ENCODE results near the gene PER1. TPM values are rescaled to one million over a fixed set of nuclear protein-coding genes. Genes with fewer than 3 reads are reported as not detected.

Gene PER1
- total RNA-seq, 2 experiments from 2014 or later: 15.4 to 48.0 TPM

DNA sequence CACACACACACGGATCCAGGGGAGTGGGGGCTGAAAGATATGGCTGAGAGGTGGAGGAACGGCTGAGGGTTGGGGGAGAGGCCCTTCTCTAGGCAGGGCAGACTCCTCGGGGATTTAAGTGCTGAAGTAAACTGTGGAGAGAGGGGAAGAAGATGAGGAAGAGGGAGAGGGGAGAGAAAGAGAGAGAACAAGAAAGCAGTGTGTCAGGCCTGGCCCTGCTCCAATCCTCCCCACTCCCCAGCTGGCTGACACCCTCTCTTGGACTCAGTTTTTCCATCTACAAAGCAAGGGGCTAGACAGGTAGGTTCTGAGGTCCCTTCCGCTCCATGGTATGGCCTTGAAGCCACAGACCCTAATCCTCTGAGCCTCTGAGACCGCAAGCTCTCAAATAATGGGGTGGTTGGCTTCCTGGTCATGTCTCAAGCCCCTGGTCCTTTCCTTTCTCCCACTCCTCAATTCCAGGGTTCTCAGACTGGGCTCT, 8.6 kb upstream of the PER1 start:
- Histone ChIP-seq H3K4me2 (ENCODE audit: low read length) (peak overlapping the region; percentile 74), H4K20me1 (ENCODE audit: insufficient read depth, low read length) (no peaks in the 10 kb centered on the region), H3K79me2 (ENCODE audit: insufficient read depth, low read depth, low read length) (peaks cover 14% of the 10 kb centered on the region; the same call in 1 of the 2 replicates), H3K9me2 (ENCODE audit: insufficient read depth, low read length) (no peaks in the 10 kb centered on the region), H2AFZ (ENCODE audit: low read length) (no peak overlapping the region), H3K36me3 (ENCODE audit: insufficient read depth, low read length) (peaks cover 27% of the 10 kb centered on the region), H3K27ac (ENCODE audit: low read depth, low read length, poor library complexity, severe bottlenecking) (peak overlapping the region; percentile 47), H3K4me1 (ENCODE audit: insufficient read depth, low read length, poor library complexity, severe bottlenecking) (peaks cover 52% of the 10 kb centered on the region), H3K9me3 (ENCODE audit: low read length) (no peaks in the 10 kb centered on the region), H3K4me3 (ENCODE audit: low read depth, low read length, poor library complexity, severe bottlenecking) (peak overlapping the region; percentile 91)
- intact Hi-C loops (cut with micrococcal nuclease; ENCODE audit: unreplicated experiment): no loop called here
- ChIA-PET CTCF (ENCODE audit: unreplicated experiment) (no interaction called here), POLR2A (interaction anchor here (0.8 kb wide), 1 partner anchor 12 kb away, joined by 5 read pairs; no protein-coding TSS in a partner anchor)
- DNase-seq (ENCODE audit: low spot score): no peak
- no TSS peak for BruUV-seq (replicated peaks)
- no peak for TF ChIP-seq EZH2phosphoT487 (IDR thresholded peaks at IDR 0.05; ENCODE audit: borderline replicate concordance, low read depth, low read length)
- TF ChIP-seq, protein P1, sequence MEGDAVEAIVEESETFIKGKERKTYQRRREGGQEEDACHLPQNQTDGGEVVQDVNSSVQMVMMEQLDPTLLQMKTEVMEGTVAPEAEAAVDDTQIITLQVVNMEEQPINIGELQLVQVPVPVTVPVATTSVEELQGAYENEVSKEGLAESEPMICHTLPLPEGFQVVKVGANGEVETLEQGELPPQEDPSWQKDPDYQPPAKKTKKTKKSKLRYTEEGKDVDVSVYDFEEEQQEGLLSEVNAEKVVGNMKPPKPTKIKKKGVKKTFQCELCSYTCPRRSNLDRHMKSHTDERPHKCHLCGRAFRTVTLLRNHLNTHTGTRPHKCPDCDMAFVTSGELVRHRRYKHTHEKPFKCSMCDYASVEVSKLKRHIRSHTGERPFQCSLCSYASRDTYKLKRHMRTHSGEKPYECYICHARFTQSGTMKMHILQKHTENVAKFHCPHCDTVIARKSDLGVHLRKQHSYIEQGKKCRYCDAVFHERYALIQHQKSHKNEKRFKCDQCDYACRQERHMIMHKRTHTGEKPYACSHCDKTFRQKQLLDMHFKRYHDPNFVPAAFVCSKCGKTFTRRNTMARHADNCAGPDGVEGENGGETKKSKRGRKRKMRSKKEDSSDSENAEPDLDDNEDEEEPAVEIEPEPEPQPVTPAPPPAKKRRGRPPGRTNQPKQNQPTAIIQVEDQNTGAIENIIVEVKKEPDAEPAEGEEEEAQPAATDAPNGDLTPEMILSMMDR (conservative IDR thresholded peaks at IDR 0.05; ENCODE audit: low read length): no peak

DNA sequence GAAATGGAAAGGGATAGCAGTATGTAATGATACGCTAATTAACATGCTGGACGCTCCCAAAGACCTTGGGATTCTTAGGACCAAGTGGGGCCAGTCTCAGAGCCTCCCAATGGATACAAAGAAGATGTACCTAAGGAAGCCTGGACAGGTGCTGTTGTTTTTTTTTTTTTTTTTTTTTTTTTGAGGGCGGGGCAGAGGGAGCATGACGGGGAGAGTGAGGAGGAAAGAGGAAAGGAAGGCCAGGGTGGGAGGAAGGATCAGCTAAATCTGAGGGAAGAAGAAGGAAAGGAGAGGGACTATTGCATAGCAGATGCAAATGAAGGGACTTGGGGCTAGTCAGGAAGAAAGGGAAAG, 8.0 kb upstream of the PER1 start:
- Histone ChIP-seq H3K9me2 (ENCODE audit: insufficient read depth, low read length) (no peaks in the 10 kb centered on the region), H3K4me1 (ENCODE audit: insufficient read depth, low read length, poor library complexity, severe bottlenecking) (peaks cover 58% of the 10 kb centered on the region), H3K36me3 (ENCODE audit: insufficient read depth, low read length) (peaks cover 27% of the 10 kb centered on the region), H4K20me1 (ENCODE audit: insufficient read depth, low read length) (no peaks in the 10 kb centered on the region), H3K9me3 (ENCODE audit: low read length) (no peaks in the 10 kb centered on the region), H3K4me2 (ENCODE audit: low read length) (no peak overlapping the region), H3K4me3 (ENCODE audit: low read depth, low read length, poor library complexity, severe bottlenecking) (no peak overlapping the region), H2AFZ (ENCODE audit: low read length) (no peak overlapping the region), H3K27ac (ENCODE audit: low read depth, low read length, poor library complexity, severe bottlenecking) (no peak overlapping the region), H3K79me2 (ENCODE audit: insufficient read depth, low read depth, low read length) (peaks cover 14% of the 10 kb centered on the region; the same call in 1 of the 2 replicates)
- TF ChIP-seq, protein P1 (conservative IDR thresholded peaks at IDR 0.05; ENCODE audit: low read length): no peak
- TF ChIP-seq EZH2phosphoT487 (IDR thresholded peaks at IDR 0.05; ENCODE audit: borderline replicate concordance, low read depth, low read length): no peak
- ChIA-PET CTCF (ENCODE audit: unreplicated experiment) (no interaction called here), POLR2A (no interaction called here)
- no peak for DNase-seq (ENCODE audit: low spot score)
- intact Hi-C loops (cut with micrococcal nuclease; ENCODE audit: unreplicated experiment): no loop called here
- no TSS peak for BruUV-seq (replicated peaks)

DNA sequence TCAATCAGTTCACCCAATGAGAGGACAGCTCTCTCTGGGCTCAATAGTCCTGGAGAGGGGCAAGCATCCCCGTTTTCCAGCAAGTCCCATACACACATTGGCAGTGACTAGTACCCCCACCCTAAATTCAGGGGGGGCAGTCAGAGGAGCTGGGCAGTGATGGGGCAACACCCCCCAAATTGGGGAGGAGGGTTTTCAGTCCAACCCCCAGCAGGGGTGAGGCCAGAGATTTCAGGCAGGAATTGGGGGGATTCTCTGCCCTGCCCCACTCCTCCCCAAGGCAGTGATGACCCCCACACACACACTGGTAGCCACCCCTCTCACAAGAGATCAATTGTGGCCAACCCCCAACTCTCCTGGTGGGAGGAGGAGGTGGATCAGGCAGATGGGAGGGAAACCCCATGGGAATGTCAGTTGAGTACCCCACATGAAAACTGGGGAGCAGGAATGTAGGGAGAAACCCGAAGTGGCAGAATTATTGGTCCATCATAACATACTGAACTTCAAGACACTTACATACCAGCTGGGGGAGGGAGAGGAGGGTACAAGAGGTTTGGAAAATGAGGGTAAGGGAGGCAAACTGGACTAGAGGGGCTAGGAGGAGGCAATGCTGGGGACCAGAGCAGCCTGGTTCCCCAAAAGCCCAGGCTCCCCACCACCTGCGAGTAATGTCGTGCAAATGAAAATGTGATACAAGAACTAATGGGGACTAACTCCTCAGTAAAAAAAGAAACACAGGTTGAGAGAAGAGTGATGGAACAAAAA, 7.4 kb upstream of the PER1 start:
- Histone ChIP-seq H3K9me3 (ENCODE audit: low read length) (no peaks in the 10 kb centered on the region), H3K4me3 (ENCODE audit: low read depth, low read length, poor library complexity, severe bottlenecking) (no peak overlapping the region), H3K4me1 (ENCODE audit: insufficient read depth, low read length, poor library complexity, severe bottlenecking) (peaks cover 58% of the 10 kb centered on the region), H2AFZ (ENCODE audit: low read length) (no peak overlapping the region), H4K20me1 (ENCODE audit: insufficient read depth, low read length) (no peaks in the 10 kb centered on the region), H3K27ac (ENCODE audit: low read depth, low read length, poor library complexity, severe bottlenecking) (no peak overlapping the region), H3K9me2 (ENCODE audit: insufficient read depth, low read length) (no peaks in the 10 kb centered on the region), H3K36me3 (ENCODE audit: insufficient read depth, low read length) (peaks cover 27% of the 10 kb centered on the region), H3K79me2 (ENCODE audit: insufficient read depth, low read depth, low read length) (peaks cover 14% of the 10 kb centered on the region; the same call in 1 of the 2 replicates), H3K4me2 (ENCODE audit: low read length) (no peak overlapping the region)
- CTCF ChIA-PET (ENCODE audit: unreplicated experiment): no interaction called here
- POLR2A ChIA-PET: no interaction called here
- TF ChIP-seq, protein P1 (conservative IDR thresholded peaks at IDR 0.05; ENCODE audit: low read length): no peak
- no peak for TF ChIP-seq EZH2phosphoT487 (IDR thresholded peaks at IDR 0.05; ENCODE audit: borderline replicate concordance, low read depth, low read length)
- BruUV-seq (replicated peaks): no TSS peak
- DNase-seq (ENCODE audit: low spot score): no peak
- intact Hi-C loops (cut with micrococcal nuclease; ENCODE audit: unreplicated experiment): loop anchor here (10.0 kb wide), 1 partner anchor 325 kb away; the partner anchor contains the start of gene KDM6B
